Caco-2 (cell line): ENCODE data around the gene CECR2. TPM values are rescaled to one million over a fixed set of nuclear protein-coding genes. Genes with fewer than 3 reads are reported as not detected.

Source experiments
- BruUV-seq: library from RNA; stranded (reverse); fragments of 400-500 nt; replicated peaks from 2 replicates; lab custom pipeline; 2021; lab: Mats Ljungman, UMichigan
- CTCF ChIA-PET: fragments of 300-600 bp; sonication (Branson Sonifier 250); formaldehyde crosslinking; loops from one replicate; lab custom pipeline; 2022; ENCODE audit warnings: antibody characterized with exemption; lab: Charles Lee
- POLR2A ChIA-PET: fragments of 300-600 bp; sonication (Branson Sonifier 250); formaldehyde crosslinking; loops from one replicate; lab custom pipeline; 2022; ENCODE audit warnings: antibody characterized with exemption; lab: Charles Lee
- DNase-seq, 2 experiments: peaks; one replicate each; pipeline versions ENCODE4 v3.0.0 to v3.0.0-alpha.2; 2020 to 2022
- H3K27me3 ChIP-seq: replicated peaks from 2 replicates; pipeline ENCODE4 v1.6.0; 2011; ENCODE audit warnings: low read length; ENCODE audit not compliant: control insufficient read depth, insufficient read depth
- H3K36me3 ChIP-seq: 2 replicates; pipeline ENCODE4 v1.5.1; 2011; ENCODE audit warnings: low read length; ENCODE audit not compliant: control insufficient read depth, insufficient read depth
- H3K4me1 ChIP-seq: fragments of 250-450 bp; sonication (Bioruptor Pico); 2 replicates; pipeline ENCODE4 v1.5.1; 2020; ENCODE audit warnings: mild to moderate bottlenecking
- H3K4me3 ChIP-seq: 2 replicates; pipeline ENCODE4 v1.5.1; 2011; ENCODE audit warnings: low read depth, mild to moderate bottlenecking, control low read depth, low read length
- H3K9me3 ChIP-seq: fragments of 250-450 bp; sonication (Bioruptor Pico); 2 replicates; pipeline ENCODE4 v1.5.1; 2020; ENCODE audit warnings: mild to moderate bottlenecking, moderate library complexity
- H3K27ac Mint-ChIP-seq: one replicate; pipeline ENCODE4 v1.8.0; 2022; ENCODE audit warnings: mixed read lengths; ENCODE audit not compliant: unreplicated experiment
- H3K27me3 Mint-ChIP-seq: one replicate; pipeline ENCODE4 v1.8.0; 2022; ENCODE audit warnings: mixed read lengths; ENCODE audit not compliant: insufficient read depth, unreplicated experiment
- H3K36me3 Mint-ChIP-seq: one replicate; pipeline ENCODE4 v1.8.0; 2022; ENCODE audit warnings: mild to moderate bottlenecking, mixed read lengths; ENCODE audit not compliant: insufficient read depth, unreplicated experiment
- H3K4me1 Mint-ChIP-seq: one replicate; pipeline ENCODE4 v1.8.0; 2022; ENCODE audit warnings: low read depth, mixed read lengths; ENCODE audit not compliant: unreplicated experiment
- H3K4me3 Mint-ChIP-seq: one replicate; pipeline ENCODE4 v1.8.0; 2022; ENCODE audit warnings: mild to moderate bottlenecking, moderate library complexity, mixed read lengths; ENCODE audit not compliant: unreplicated experiment
- H3K9me3 Mint-ChIP-seq: one replicate; pipeline ENCODE4 v1.8.0; 2022; ENCODE audit warnings: mixed read lengths; ENCODE audit not compliant: unreplicated experiment
- CTCF ChIP-seq, 2 experiments: fragments of 200-600 bp in 1 of 2; IDR thresholded peaks; 1 replicate in 1 of 2; 2 replicates in 1 of 2; pipeline versions ENCODE4 v1.5.1 to v1.8.0; 2011 to 2022; ENCODE audit warnings: antibody characterized with exemption in 1 of 2, control low read depth in 1 of 2, inconsistent platforms in 1 of 2, low read depth in 1 of 2, low read length in 1 of 2, mild to moderate bottlenecking in 1 of 2, moderate library complexity in 1 of 2; ENCODE audit not compliant: insufficient read depth in 1 of 2, severe bottlenecking in 1 of 2, unreplicated experiment in 1 of 2
- intact Hi-C: fragments of 100-400 bp; cut with micrococcal nuclease; formaldehyde crosslinking; loops from one replicate; pipeline ENCODE4 v1.10.0; 2022; ENCODE audit not compliant: unreplicated experiment
- total RNA-seq: library from RNA; stranded (reverse); gene quantifications from 2 replicates; pipeline ENCODE4 v1.2.3, GENCODE V29; 2022

The CECR2 gene
- total RNA-seq, 1 experiment from 2014 or later: 1.1 TPM

- DNase-seq: no peak
- Mint-ChIP-seq H3K27ac (no peak overlapping the region), H3K4me3 (no peak overlapping the region), H3K36me3 (no peaks in the 10 kb centered on the region), H3K27me3 (peaks cover 10% of the 10 kb centered on the region), H3K4me1 (peaks cover 10% of the 10 kb centered on the region), H3K9me3 (no peaks in the 10 kb centered on the region)
- H3K4me1 ChIP-seq: no peaks in the 10 kb centered on the region
- no peak overlapping the region for H3K4me3 ChIP-seq
- ChIA-PET CTCF (no interaction called here), POLR2A (no interaction called here)
- no peaks in the 10 kb centered on the region; the same call in 1 of the 2 replicates for H3K27me3 ChIP-seq
- no peaks in the 10 kb centered on the region for H3K9me3 ChIP-seq
- TF ChIP-seq CTCF (IDR thresholded peaks at IDR 0.05; ENCODE audit: insufficient read depth in 1 of 2, low read depth in 1 of 2, low read length in 1 of 2, severe bottlenecking in 1 of 2, unreplicated experiment in 1 of 2): no peak
- intact Hi-C loops: no loop called here
- no TSS peak for BruUV-seq
- H3K36me3 ChIP-seq: no peaks in the 10 kb centered on the region
Measured at GRCh38 chr22:17346578-17346977, 22.7 kb upstream of the CECR2 start.

- H3K4me3 ChIP-seq: no peak overlapping the region
- intact Hi-C loops: no loop called here
- TF ChIP-seq CTCF (IDR thresholded peaks at IDR 0.05; ENCODE audit: insufficient read depth in 1 of 2, low read depth in 1 of 2, low read length in 1 of 2, severe bottlenecking in 1 of 2, unreplicated experiment in 1 of 2): no peak
- no peaks in the 10 kb centered on the region for H3K36me3 Mint-ChIP-seq
- no peaks in the 10 kb centered on the region for H3K4me1 ChIP-seq
- BruUV-seq: no TSS peak
- no peaks in the 10 kb centered on the region for H3K9me3 ChIP-seq
- ChIA-PET CTCF (no interaction called here), POLR2A (no interaction called here)
- DNase-seq: no peak
- peaks cover 10% of the 10 kb centered on the region for H3K27me3 Mint-ChIP-seq
- no peaks in the 10 kb centered on the region for H3K9me3 Mint-ChIP-seq
- no peaks in the 10 kb centered on the region; the same call in 1 of the 2 replicates for H3K27me3 ChIP-seq
- no peaks in the 10 kb centered on the region for H3K36me3 ChIP-seq
- no peak overlapping the region for H3K4me3 Mint-ChIP-seq
- H3K27ac Mint-ChIP-seq: no peak overlapping the region
- peaks cover 10% of the 10 kb centered on the region for H3K4me1 Mint-ChIP-seq
Measured at GRCh38 chr22:17347724-17348123, 21.5 kb upstream of the CECR2 start.

GRCh38 chr22:17348464-17349103, 20.7 kb upstream of the CECR2 start:
- no peaks in the 10 kb centered on the region for H3K4me1 ChIP-seq
- Mint-ChIP-seq H3K36me3 (no peaks in the 10 kb centered on the region), H3K4me3 (no peak overlapping the region), H3K27ac (no peak overlapping the region), H3K27me3 (peaks cover 10% of the 10 kb centered on the region), H3K4me1 (peaks cover 10% of the 10 kb centered on the region), H3K9me3 (no peaks in the 10 kb centered on the region)
- BruUV-seq: no TSS peak
- no peaks in the 10 kb centered on the region; the same call in 1 of the 2 replicates for H3K27me3 ChIP-seq
- peak in 1 of 2 experiments; percentile 2 for TF ChIP-seq CTCF (IDR thresholded peaks at IDR 0.05; ENCODE audit: insufficient read depth in 1 of 2, low read depth in 1 of 2, low read length in 1 of 2, severe bottlenecking in 1 of 2, unreplicated experiment in 1 of 2)
- no peaks in the 10 kb centered on the region for H3K9me3 ChIP-seq
- CTCF ChIA-PET: interaction anchor here (0.5 to 1.2 kb wide), 2 partner anchors 153 to 177 kb away, joined by 3 to 5 read pairs; no protein-coding TSS in a partner anchor
- intact Hi-C loops: no loop called here
- DNase-seq: no peak
- POLR2A ChIA-PET: no interaction called here
- H3K4me3 ChIP-seq: no peak overlapping the region
- no peaks in the 10 kb centered on the region for H3K36me3 ChIP-seq
